Mammary epithelial cell (primary cell): ENCODE results near the gene PLEKHG1.

Experiments used
- CTCF ChIP-seq, 2 donors: IDR thresholded peaks in 1 of 2; conservative IDR thresholded peaks in 1 of 2; 2 replicates each; pipeline ENCODE4 v1.5.1; 2011 to 2012; ENCODE audit warnings: inconsistent platforms in 2 of 2, low read length in 2 of 2, mild to moderate bottlenecking in 2 of 2, control low read depth in 1 of 2, low read depth in 1 of 2; ENCODE audit not compliant: insufficient read depth in 1 of 2; ENCODE audit errors: extremely low read depth in 1 of 2
- EZH2 ChIP-seq: IDR thresholded peaks from 2 replicates; pipeline ENCODE4 v1.6.1; 2012; ENCODE audit warnings: low read length, inconsistent platforms, borderline replicate concordance

- TF ChIP-seq CTCF (conservative IDR thresholded peaks at IDR 0.05 in 1 of 2, IDR thresholded peaks at IDR 0.05 in 1 of 2; ENCODE audit: extremely low read depth in 1 of 2, insufficient read depth in 1 of 2, low read depth in 1 of 2, low read length in 2 of 2) (no peak), EZH2 (no peak)
Measured at GRCh38 chr6:150560884-150561219, 38.8 kb upstream of the PLEKHG1 start.
